PC-9 (cell line): ENCODE measurements around the gene ERRFI1. TPM values are rescaled to one million over a fixed set of nuclear protein-coding genes. Genes with fewer than 3 reads are reported as not detected.

Source experiments
- BruUV-seq: library from RNA; stranded (reverse); fragments of 400-500 nt; replicated peaks from 2 replicates; lab custom pipeline; 2021; lab: Mats Ljungman, UMichigan
- CTCF ChIA-PET: fragments of 300-600 bp; sonication (Branson Sonifier 250); formaldehyde crosslinking; loops from one replicate; lab custom pipeline; 2022; ENCODE audit warnings: antibody characterized with exemption; lab: Charles Lee
- POLR2A ChIA-PET: fragments of 300-600 bp; sonication (Branson Sonifier 250); formaldehyde crosslinking; loops from one replicate; lab custom pipeline; 2022; ENCODE audit warnings: antibody characterized with exemption; ENCODE audit not compliant: unreplicated experiment; lab: Charles Lee
- DNase-seq, 2 experiments: peaks; one replicate each; pipeline versions ENCODE4 v3.0.0 to v3.0.0-alpha.2; 2015 to 2022; ENCODE audit warnings: mixed read lengths in 1 of 2
- H2AFZ ChIP-seq: fragments of 200-600 bp; sonication (generic); 2 replicates; pipeline ENCODE4 v1.8.1; 2017; ENCODE audit warnings: antibody characterized with exemption
- H3F3A ChIP-seq: fragments of 200-600 bp; sonication (generic); 2 replicates; pipeline ENCODE4 v1.8.1; 2017; ENCODE audit warnings: antibody characterized with exemption, mild to moderate bottlenecking, low read depth; ENCODE audit not compliant: insufficient read depth
- H3K27ac ChIP-seq: fragments of 200-600 bp; sonication (generic); 2 replicates; pipeline ENCODE4 v1.6.1; 2016; ENCODE audit warnings: mixed run types
- H3K27me3 ChIP-seq: fragments of 200-600 bp; sonication (generic); 2 replicates; pipeline ENCODE4 v1.6.1; 2016; ENCODE audit warnings: low read depth, mixed run types; ENCODE audit not compliant: insufficient read depth
- H3K36me3 ChIP-seq: fragments of 200-600 bp; sonication (generic); 2 replicates; pipeline ENCODE4 v1.6.1; 2016; ENCODE audit warnings: low read depth, mixed run types
- H3K4me1 ChIP-seq: fragments of 200-600 bp; sonication (generic); replicated peaks from 2 replicates; pipeline ENCODE4 v1.6.1; 2016; ENCODE audit warnings: mixed run types; ENCODE audit not compliant: insufficient read depth
- H3K4me2 ChIP-seq: fragments of 200-600 bp; sonication (generic); 2 replicates; pipeline ENCODE4 v1.6.1; 2017; ENCODE audit warnings: mixed run types
- H3K4me3 ChIP-seq: fragments of 200-600 bp; sonication (generic); 2 replicates; pipeline ENCODE4 v1.6.1; 2016; ENCODE audit warnings: mixed run types
- H3K79me2 ChIP-seq: fragments of 200-600 bp; sonication (generic); 2 replicates; pipeline ENCODE4 v1.6.1; 2017; ENCODE audit warnings: low read depth, mixed run types
- H3K9me2 ChIP-seq: fragments of 200-600 bp; sonication (generic); 2 replicates; pipeline ENCODE4 v1.8.1; 2017; ENCODE audit warnings: mild to moderate bottlenecking; ENCODE audit not compliant: insufficient read depth
- H3K9me3 ChIP-seq: fragments of 200-600 bp; sonication (generic); 2 replicates; pipeline ENCODE4 v1.8.1; 2016; ENCODE audit warnings: low read depth; ENCODE audit not compliant: insufficient read depth
- H4K20me1 ChIP-seq: fragments of 200-600 bp; sonication (generic); 2 replicates; pipeline ENCODE4 v1.8.1; 2017; ENCODE audit not compliant: insufficient read depth
- EZH2 ChIP-seq: fragments of 200-600 bp; sonication (generic); IDR thresholded peaks from 2 replicates; pipeline ENCODE4 v1.8.0; 2017; ENCODE audit warnings: antibody characterized with exemption, low read depth
- intact Hi-C: fragments of 100-400 bp; cut with micrococcal nuclease; formaldehyde crosslinking; loops from one replicate; pipeline ENCODE4 v1.10.0; 2022; ENCODE audit not compliant: unreplicated experiment
- total RNA-seq: library from RNA; stranded (reverse); gene quantifications from 2 replicates; pipeline ENCODE4 v1.2.3, GENCODE V29; 2021
- TF ChIP-seq, protein P1 (sequence below): fragments of 200-600 bp; sonication (generic); conservative IDR thresholded peaks from 2 replicates; pipeline ENCODE4 v1.6.1; 2017; ENCODE audit warnings: mixed run types, antibody characterized with exemption, mild to moderate bottlenecking, moderate library complexity

The ERRFI1 gene
- total RNA-seq, 1 experiment from 2014 or later, result 44.9 TPM

DNA sequence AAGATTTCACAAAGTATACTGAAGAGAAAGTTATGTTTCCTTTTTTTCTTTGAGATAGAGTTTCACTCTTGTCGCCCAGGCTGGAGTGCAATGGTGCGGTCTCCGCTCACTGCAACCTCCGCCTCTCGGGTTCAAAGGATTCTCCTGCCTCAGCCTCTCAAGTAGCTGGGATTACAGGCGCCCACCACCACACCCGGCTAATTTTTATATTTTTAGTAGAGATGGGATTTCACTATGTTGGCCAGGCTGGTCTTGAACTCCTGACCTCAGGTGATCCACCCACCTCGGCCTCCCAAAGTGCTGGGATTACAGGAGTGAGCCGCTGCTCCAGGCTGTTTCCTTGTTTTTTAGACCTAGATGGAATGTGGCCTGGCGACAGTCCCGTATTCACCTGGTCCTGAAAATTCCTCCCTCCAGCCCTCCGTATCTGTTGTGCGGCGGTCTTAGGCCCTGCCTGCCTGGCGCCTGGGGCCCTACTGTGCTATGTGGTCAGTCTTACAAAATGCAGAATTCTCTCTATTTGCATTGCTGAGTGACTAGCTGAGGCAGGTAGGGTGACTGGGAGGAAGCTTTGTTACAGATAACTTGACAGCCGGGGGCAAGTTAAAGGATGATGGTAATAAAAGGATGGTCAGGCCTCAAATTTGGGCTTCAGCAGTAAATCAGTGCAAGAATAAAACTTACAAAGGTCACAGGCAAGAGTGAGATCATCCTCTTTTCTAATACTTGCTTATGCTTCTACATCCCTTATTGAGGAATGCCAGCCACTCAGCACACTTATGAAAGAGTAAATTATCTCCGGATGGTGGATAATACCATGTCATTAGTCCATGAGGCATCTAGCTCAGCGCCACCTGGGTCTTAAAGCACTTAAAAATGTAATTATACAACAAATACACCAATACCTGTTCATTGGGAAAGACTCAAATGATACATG is 34.3 kb downstream of the ERRFI1 start:
- H3K27ac ChIP-seq, result no peak overlapping the region
- H4K20me1 ChIP-seq, result no peaks in the 10 kb centered on the region
- peaks cover 17% of the 10 kb centered on the region for H3K4me1 ChIP-seq
- no peaks in the 10 kb centered on the region for H3K9me2 ChIP-seq
- no TSS peak for BruUV-seq
- no peak for DNase-seq
- H3K9me3 ChIP-seq, result no peaks in the 10 kb centered on the region
- H3K79me2 ChIP-seq, result no peaks in the 10 kb centered on the region
- peaks cover 19% of the 10 kb centered on the region; the same call in 1 of the 2 replicates for H3F3A ChIP-seq
- CTCF ChIA-PET, result no interaction called here
- H3K4me3 ChIP-seq, result no peak overlapping the region
- H3K4me2 ChIP-seq, result no peak overlapping the region
- intact Hi-C loops, result no loop called here
- no peaks in the 10 kb centered on the region for H3K27me3 ChIP-seq
- H2AFZ ChIP-seq, result no peak overlapping the region
- no peaks in the 10 kb centered on the region for H3K36me3 ChIP-seq
- POLR2A ChIA-PET, result interaction anchor here (0.7 kb wide), 1 partner anchor 314 kb away, joined by 3 read pairs; no protein-coding TSS in a partner anchor
- no peak for TF ChIP-seq EZH2
- TF ChIP-seq, protein P1, sequence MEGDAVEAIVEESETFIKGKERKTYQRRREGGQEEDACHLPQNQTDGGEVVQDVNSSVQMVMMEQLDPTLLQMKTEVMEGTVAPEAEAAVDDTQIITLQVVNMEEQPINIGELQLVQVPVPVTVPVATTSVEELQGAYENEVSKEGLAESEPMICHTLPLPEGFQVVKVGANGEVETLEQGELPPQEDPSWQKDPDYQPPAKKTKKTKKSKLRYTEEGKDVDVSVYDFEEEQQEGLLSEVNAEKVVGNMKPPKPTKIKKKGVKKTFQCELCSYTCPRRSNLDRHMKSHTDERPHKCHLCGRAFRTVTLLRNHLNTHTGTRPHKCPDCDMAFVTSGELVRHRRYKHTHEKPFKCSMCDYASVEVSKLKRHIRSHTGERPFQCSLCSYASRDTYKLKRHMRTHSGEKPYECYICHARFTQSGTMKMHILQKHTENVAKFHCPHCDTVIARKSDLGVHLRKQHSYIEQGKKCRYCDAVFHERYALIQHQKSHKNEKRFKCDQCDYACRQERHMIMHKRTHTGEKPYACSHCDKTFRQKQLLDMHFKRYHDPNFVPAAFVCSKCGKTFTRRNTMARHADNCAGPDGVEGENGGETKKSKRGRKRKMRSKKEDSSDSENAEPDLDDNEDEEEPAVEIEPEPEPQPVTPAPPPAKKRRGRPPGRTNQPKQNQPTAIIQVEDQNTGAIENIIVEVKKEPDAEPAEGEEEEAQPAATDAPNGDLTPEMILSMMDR, result no peak

DNA sequence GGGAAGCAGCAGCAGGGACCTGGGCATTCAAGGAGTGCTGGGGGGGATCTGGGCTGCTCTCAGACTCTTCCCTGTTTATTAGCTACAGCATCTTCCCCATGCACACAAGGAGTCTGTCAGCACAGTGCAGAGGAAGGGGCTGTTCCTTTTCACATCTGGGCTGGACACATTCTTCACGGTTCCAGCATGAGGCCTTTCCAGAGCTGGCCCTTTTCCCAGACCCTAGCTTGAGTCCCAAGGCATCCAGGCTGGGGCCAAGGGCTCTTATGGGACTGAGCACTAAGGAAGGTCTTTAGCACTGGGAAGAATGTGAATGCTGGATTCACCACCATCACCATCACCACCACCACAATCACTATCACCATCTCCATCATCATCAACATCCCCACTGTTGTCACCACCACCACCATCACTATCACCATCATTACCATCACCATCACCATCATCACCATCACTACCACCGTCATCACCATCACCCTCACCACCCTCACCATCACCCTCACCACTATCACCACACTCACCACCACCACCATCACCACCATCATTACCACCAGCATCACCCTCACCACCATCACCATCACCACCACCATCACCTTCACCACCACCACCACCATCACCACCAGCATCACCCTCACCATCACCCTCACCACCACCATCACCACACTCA is 36.2 kb downstream of the ERRFI1 start:
- DNase-seq, result no peak
- no peaks in the 10 kb centered on the region for H3K79me2 ChIP-seq
- intact Hi-C loops, result no loop called here
- TF ChIP-seq EZH2, result no peak
- TF ChIP-seq, protein P1, result no peak
- no peaks in the 10 kb centered on the region for H4K20me1 ChIP-seq
- CTCF ChIA-PET, result no interaction called here
- no peaks in the 10 kb centered on the region for H3K36me3 ChIP-seq
- no peak overlapping the region for H2AFZ ChIP-seq
- no peaks in the 10 kb centered on the region for H3K9me2 ChIP-seq
- no peak overlapping the region for H3K4me2 ChIP-seq
- H3K9me3 ChIP-seq, result no peaks in the 10 kb centered on the region
- no peak overlapping the region for H3K4me3 ChIP-seq
- peaks cover 23% of the 10 kb centered on the region; the same call in 1 of the 2 replicates for H3F3A ChIP-seq
- no TSS peak for BruUV-seq
- POLR2A ChIA-PET, result no interaction called here
- H3K4me1 ChIP-seq, result peaks cover 17% of the 10 kb centered on the region
- no peaks in the 10 kb centered on the region for H3K27me3 ChIP-seq
- no peak overlapping the region for H3K27ac ChIP-seq

DNA sequence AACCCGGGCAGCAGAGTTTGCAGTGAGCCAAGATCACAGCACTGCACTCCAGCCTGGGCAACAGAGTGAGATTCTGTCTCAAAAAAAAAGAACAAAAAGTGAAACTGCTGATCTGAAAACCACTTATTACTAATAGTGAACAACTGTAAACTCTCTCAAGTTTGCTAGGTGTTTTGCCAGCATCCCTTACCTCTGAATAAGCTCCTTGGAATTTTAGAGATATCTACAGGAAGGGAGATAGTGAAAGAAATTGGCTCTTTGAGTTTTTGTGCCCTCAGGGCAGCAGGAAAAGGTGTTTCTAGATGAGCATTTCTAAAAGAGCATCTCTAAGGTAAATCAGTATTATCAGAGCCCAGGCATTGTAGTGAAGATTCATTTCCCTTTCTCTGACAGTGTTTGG is 37.5 kb downstream of the ERRFI1 start:
- TF ChIP-seq, protein P1, result no peak
- TF ChIP-seq EZH2, result no peak
- BruUV-seq, result no TSS peak
- 0 out of 2 replicates have a peak, but pooled peaks cover 4% of the 10 kb centered on the region for H3K79me2 ChIP-seq
- H3K4me1 ChIP-seq, result peaks cover 17% of the 10 kb centered on the region
- no peak overlapping the region for H2AFZ ChIP-seq
- H3K9me3 ChIP-seq, result no peaks in the 10 kb centered on the region
- ChIA-PET POLR2A (interaction anchor here (0.5 to 0.7 kb wide), 2 partner anchors 26 to 259 kb away, joined by 3 read pairs; no protein-coding TSS in a partner anchor), CTCF (interaction anchor here (0.7 to 1.0 kb wide), 4 partner anchors 27 to 356 kb away, joined by 3 to 8 read pairs (median 5); no protein-coding TSS in a partner anchor)
- no peaks in the 10 kb centered on the region for H3K9me2 ChIP-seq
- peak overlapping the region; percentile 69 for H3K27ac ChIP-seq
- intact Hi-C loops, result no loop called here
- H3F3A ChIP-seq, result peaks cover 23% of the 10 kb centered on the region; the same call in 1 of the 2 replicates
- DNase-seq, result peak; percentile 39 to 79
- H3K4me3 ChIP-seq, result no peak overlapping the region
- no peaks in the 10 kb centered on the region for H4K20me1 ChIP-seq
- no peaks in the 10 kb centered on the region for H3K36me3 ChIP-seq
- H3K27me3 ChIP-seq, result no peaks in the 10 kb centered on the region
- peak overlapping the region; percentile 26; the same call in 1 of the 2 replicates for H3K4me2 ChIP-seq
